NCI-H1417 (cell line): ENCODE results near the gene RBM4.
A peak's percentile ranks its signal among the peaks of the same experiment; 100 is the strongest.

Experiments used
- DNase-seq, 3 experiments: peaks; one replicate each; lab custom pipeline; 2025; lab: John Stamatoyannopoulos, UW

The RBM4 gene

GRCh38 chr11:66651016-66651415, 12.5 kb downstream of the RBM4 start:
- DNase-seq = no peak

GRCh38 chr11:66652651-66653050, 14.1 kb downstream of the RBM4 start:
- no peak for DNase-seq

GRCh38 chr11:66653123-66653522, 14.6 kb downstream of the RBM4 start:
- DNase-seq = no peak

GRCh38 chr11:66659763-66660162, 21.3 kb downstream of the RBM4 start:
- no peak for DNase-seq

- DNase-seq = no peak
Measured at GRCh38 chr11:66663741-66664296, 25.3 kb downstream of the RBM4 start.

- no peak for DNase-seq
Measured at GRCh38 chr11:66665369-66665768, 26.9 kb downstream of the RBM4 start.

- no peak for DNase-seq
Measured at GRCh38 chr11:66670816-66671215, 32.3 kb downstream of the RBM4 start.

- peak in 1 of 3 experiments; percentile 76 for DNase-seq
Measured at GRCh38 chr11:66674964-66675602, 36.6 kb downstream of the RBM4 start.

GRCh38 chr11:66676282-66676919, 37.9 kb downstream of the RBM4 start:
- peak in 1 of 3 experiments; percentile 24 for DNase-seq

- no peak for DNase-seq
Measured at GRCh38 chr11:66676931-66677598, 38.6 kb downstream of the RBM4 start.

- DNase-seq = peak; percentile 95 to 99 (median 98)
Measured at GRCh38 chr11:66677599-66678375, 39.3 kb downstream of the RBM4 start, which contains the start of gene RBM4B. Gene RBM4B, minus strand, starts transcription at chr11:66677887. Its CDS starts 808 bp downstream, at chr11:66677079.

GRCh38 chr11:66680966-66681645, 42.6 kb downstream of the RBM4 start:
- DNase-seq = no peak

GRCh38 chr11:66683877-66684276, 45.4 kb downstream of the RBM4 start:
- DNase-seq = no peak

- peak in 1 of 3 experiments; percentile 51 for DNase-seq
Measured at GRCh38 chr11:66684635-66685034, 46.1 kb downstream of the RBM4 start.

GRCh38 chr11:66685276-66686099, 47.0 kb downstream of the RBM4 start:
- DNase-seq = peak; percentile 61 to 90 (median 69)

GRCh38 chr11:66686100-66686785, 47.7 kb downstream of the RBM4 start:
- DNase-seq = no peak

- DNase-seq = no peak
Measured at GRCh38 chr11:66686801-66687750, 48.6 kb downstream of the RBM4 start.

- no peak for DNase-seq
Measured at GRCh38 chr11:66687831-66688281, 49.4 kb downstream of the RBM4 start.
